Measurements from ENCODE around the gene USP20.

GRCh38 chr9:129801504-129801903 is 33.8 kb upstream of the USP20 start:
- TF ChIP-seq CTCF (IDR thresholded peaks at IDR 0.05) (no peak), POLR2A (IDR thresholded peaks at IDR 0.05) (no peak)

Data from Peyer's patch (tissue), 4 donors.